Astrocyte (in vitro differentiated cells and primary cell): Measurements from ENCODE around the gene PHEX. TPM values are rescaled to one million over a fixed set of nuclear protein-coding genes. Genes with fewer than 3 reads are reported as not detected.

Experiments used
- DNase-seq: peaks from one replicate; pipeline ENCODE4 v3.0.0-alpha.2; 2010; ENCODE audit warnings: low read depth
- FAIRE-seq: peaks from 2 replicates; lab custom pipeline; 2011; peaks lifted over from hg19 to GRCh38; lab: Jason Lieb, UNC
- H2AFZ ChIP-seq: 2 replicates; pipeline ENCODE4 v1.6.0; 2012; ENCODE audit warnings: low read depth, low read length, inconsistent platforms
- H3K27ac ChIP-seq: 2 replicates; pipeline ENCODE4 v1.5.1; 2011; ENCODE audit warnings: low read depth, low read length, inconsistent platforms
- H3K27me3 ChIP-seq: 2 replicates; pipeline ENCODE4 v1.6.0; 2011; ENCODE audit warnings: low read length, inconsistent platforms; ENCODE audit not compliant: insufficient read depth
- H3K36me3 ChIP-seq: 2 replicates; pipeline ENCODE4 v1.5.1; 2011; ENCODE audit warnings: low read length, inconsistent platforms; ENCODE audit not compliant: insufficient read depth
- H3K4me1 ChIP-seq: 2 replicates; pipeline ENCODE4 v1.5.1; 2011; ENCODE audit warnings: low read length, inconsistent platforms; ENCODE audit not compliant: insufficient read depth
- H3K4me2 ChIP-seq: 2 replicates; pipeline ENCODE4 v1.6.0; 2012; ENCODE audit warnings: low read length, inconsistent platforms
- H3K4me3 ChIP-seq: 2 replicates; pipeline ENCODE4 v1.5.1; 2011; ENCODE audit warnings: low read depth, mild to moderate bottlenecking, low read length, inconsistent platforms; ENCODE audit not compliant: insufficient read depth
- H3K79me2 ChIP-seq: 2 replicates; pipeline ENCODE4 v1.6.0; 2012; ENCODE audit warnings: mild to moderate bottlenecking, low read length, inconsistent platforms; ENCODE audit not compliant: insufficient read depth
- H3K9ac ChIP-seq: 2 replicates; pipeline ENCODE4 v1.6.0; 2012; ENCODE audit warnings: mild to moderate bottlenecking, low read length, inconsistent platforms
- H3K9me3 ChIP-seq: 2 replicates; pipeline ENCODE4 v1.5.1; 2012; ENCODE audit warnings: low read depth, mild to moderate bottlenecking, low read length, inconsistent platforms; ENCODE audit not compliant: insufficient read depth
- H4K20me1 ChIP-seq: 2 replicates; pipeline ENCODE4 v1.6.0; 2012; ENCODE audit warnings: low read length, inconsistent platforms; ENCODE audit not compliant: insufficient read depth
- H3K27ac Mint-ChIP-seq: one replicate; pipeline ENCODE4 v1.8.0; 2021; ENCODE audit warnings: mild to moderate bottlenecking, mixed read lengths; ENCODE audit not compliant: unreplicated experiment
- H3K27me3 Mint-ChIP-seq: one replicate; pipeline ENCODE4 v1.8.0; 2021; ENCODE audit warnings: low read depth, mixed read lengths; ENCODE audit not compliant: unreplicated experiment
- H3K36me3 Mint-ChIP-seq: one replicate; pipeline ENCODE4 v1.8.0; 2021; ENCODE audit warnings: low read depth, mixed read lengths; ENCODE audit not compliant: unreplicated experiment
- H3K4me1 Mint-ChIP-seq: one replicate; pipeline ENCODE4 v1.8.0; 2021; ENCODE audit warnings: low read depth, mixed read lengths; ENCODE audit not compliant: unreplicated experiment
- H3K4me3 Mint-ChIP-seq: one replicate; pipeline ENCODE4 v1.8.0; 2021; ENCODE audit warnings: mild to moderate bottlenecking, moderate library complexity, mixed read lengths; ENCODE audit not compliant: unreplicated experiment
- H3K9me3 Mint-ChIP-seq: one replicate; pipeline ENCODE4 v1.8.0; 2021; ENCODE audit warnings: mild to moderate bottlenecking, mixed read lengths; ENCODE audit not compliant: unreplicated experiment
- EZH2 ChIP-seq: IDR thresholded peaks from 2 replicates; pipeline ENCODE4 v1.6.1; 2012; ENCODE audit warnings: mild to moderate bottlenecking, low read length, inconsistent platforms; ENCODE audit not compliant: insufficient read depth
- total RNA-seq: library from RNA; stranded (reverse); gene quantifications from 2 replicates; pipeline ENCODE4 v1.2.1, GENCODE V29; 2021
- TF ChIP-seq, protein P1 (sequence below): IDR thresholded peaks from 2 replicates; pipeline ENCODE4 v1.5.1; 2011; ENCODE audit warnings: low read depth, mild to moderate bottlenecking, inconsistent platforms, low read length, moderate library complexity; ENCODE audit not compliant: insufficient read depth

Gene PHEX
- total RNA-seq, 1 donor from 2014 or later: 0.36 TPM

DNA sequence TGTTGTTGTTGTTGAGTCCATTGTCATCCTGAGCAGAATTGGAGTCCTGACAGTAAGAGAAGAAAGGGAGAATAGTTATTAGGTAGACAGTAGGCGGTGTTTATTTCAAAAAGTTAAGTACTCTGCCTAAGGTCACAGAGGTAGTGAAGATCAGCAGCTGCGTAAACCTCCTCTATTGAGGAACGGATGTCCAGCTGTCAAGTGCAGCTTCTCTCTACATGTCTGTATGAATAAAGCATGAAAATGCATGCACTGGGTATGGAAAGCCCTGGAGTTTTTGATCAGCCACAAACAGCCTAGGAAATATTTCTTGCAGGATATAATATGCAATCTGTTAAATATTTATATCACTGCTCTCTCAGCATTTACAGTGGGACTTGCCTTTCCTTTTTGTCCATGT, 131.2 kb downstream of the PHEX start:
- Mint-ChIP-seq H3K9me3 (no peaks in the 10 kb centered on the region), H3K4me3 (no peak overlapping the region), H3K27me3 (no peaks in the 10 kb centered on the region), H3K27ac (no peak overlapping the region), H3K36me3 (no peaks in the 10 kb centered on the region), H3K4me1 (peaks cover 21% of the 10 kb centered on the region)
- Histone ChIP-seq H2AFZ (no peak overlapping the region), H3K4me2 (no peak overlapping the region), H4K20me1 (no peaks in the 10 kb centered on the region), H3K27ac (no peak overlapping the region), H3K9ac (no peak overlapping the region), H3K4me3 (no peak overlapping the region), H3K36me3 (no peaks in the 10 kb centered on the region), H3K4me1 (peaks cover 7% of the 10 kb centered on the region), H3K27me3 (no peaks in the 10 kb centered on the region), H3K79me2 (no peaks in the 10 kb centered on the region), H3K9me3 (no peaks in the 10 kb centered on the region)
- TF ChIP-seq EZH2: no peak
- TF ChIP-seq, protein P1, sequence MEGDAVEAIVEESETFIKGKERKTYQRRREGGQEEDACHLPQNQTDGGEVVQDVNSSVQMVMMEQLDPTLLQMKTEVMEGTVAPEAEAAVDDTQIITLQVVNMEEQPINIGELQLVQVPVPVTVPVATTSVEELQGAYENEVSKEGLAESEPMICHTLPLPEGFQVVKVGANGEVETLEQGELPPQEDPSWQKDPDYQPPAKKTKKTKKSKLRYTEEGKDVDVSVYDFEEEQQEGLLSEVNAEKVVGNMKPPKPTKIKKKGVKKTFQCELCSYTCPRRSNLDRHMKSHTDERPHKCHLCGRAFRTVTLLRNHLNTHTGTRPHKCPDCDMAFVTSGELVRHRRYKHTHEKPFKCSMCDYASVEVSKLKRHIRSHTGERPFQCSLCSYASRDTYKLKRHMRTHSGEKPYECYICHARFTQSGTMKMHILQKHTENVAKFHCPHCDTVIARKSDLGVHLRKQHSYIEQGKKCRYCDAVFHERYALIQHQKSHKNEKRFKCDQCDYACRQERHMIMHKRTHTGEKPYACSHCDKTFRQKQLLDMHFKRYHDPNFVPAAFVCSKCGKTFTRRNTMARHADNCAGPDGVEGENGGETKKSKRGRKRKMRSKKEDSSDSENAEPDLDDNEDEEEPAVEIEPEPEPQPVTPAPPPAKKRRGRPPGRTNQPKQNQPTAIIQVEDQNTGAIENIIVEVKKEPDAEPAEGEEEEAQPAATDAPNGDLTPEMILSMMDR: no peak
- DNase-seq: no peak
- no peak for FAIRE-seq

DNA sequence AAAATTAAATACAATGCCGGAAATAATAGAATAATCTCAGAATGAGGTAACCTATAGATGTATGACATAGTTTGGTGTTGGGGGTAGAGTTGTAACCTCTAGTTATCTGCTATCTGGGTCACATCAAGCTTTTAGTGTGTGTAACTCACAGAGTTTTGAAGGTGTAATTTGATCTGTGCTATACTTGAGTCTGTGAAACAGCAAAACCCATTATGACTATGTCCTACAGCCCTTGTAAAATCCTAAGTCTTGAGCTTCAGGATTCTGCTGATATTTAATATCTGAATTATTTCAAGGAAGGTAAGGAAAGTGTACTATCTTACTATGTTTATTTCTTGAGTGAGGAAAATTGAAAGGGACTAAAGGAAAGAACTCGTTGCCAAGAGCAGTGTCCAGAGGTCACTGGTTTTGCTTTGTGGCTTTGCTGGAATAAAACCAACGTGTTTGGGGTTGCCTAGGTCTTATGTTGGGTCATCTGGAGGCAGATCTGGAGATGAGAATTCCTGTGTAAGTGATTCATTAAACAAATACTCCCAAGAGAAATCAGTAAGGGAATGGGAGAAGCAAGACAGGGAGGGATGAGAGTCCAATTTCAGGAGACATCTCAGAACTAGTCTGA, 132.8 kb downstream of the PHEX start:
- H3K4me1 Mint-ChIP-seq: peaks cover 17% of the 10 kb centered on the region
- H3K4me3 Mint-ChIP-seq: peak overlapping the region; percentile 37
- H3K27ac Mint-ChIP-seq: no peak overlapping the region
- H3K36me3 Mint-ChIP-seq: no peaks in the 10 kb centered on the region
- FAIRE-seq: peak; percentile 95
- no peak overlapping the region for H3K9ac ChIP-seq
- H3K4me1 ChIP-seq: peaks cover 7% of the 10 kb centered on the region
- H3K4me3 ChIP-seq: no peak overlapping the region
- peak; percentile 57 for DNase-seq
- no peaks in the 10 kb centered on the region for H3K27me3 Mint-ChIP-seq
- H4K20me1 ChIP-seq: no peaks in the 10 kb centered on the region
- H3K9me3 ChIP-seq: no peaks in the 10 kb centered on the region
- peak overlapping the region; percentile 19 for H3K4me2 ChIP-seq
- TF ChIP-seq EZH2: no peak
- TF ChIP-seq, protein P1: no peak
- H3K36me3 ChIP-seq: no peaks in the 10 kb centered on the region
- no peaks in the 10 kb centered on the region for H3K27me3 ChIP-seq
- no peak overlapping the region for H3K27ac ChIP-seq
- H3K9me3 Mint-ChIP-seq: no peaks in the 10 kb centered on the region
- H3K79me2 ChIP-seq: no peaks in the 10 kb centered on the region
- H2AFZ ChIP-seq: no peak overlapping the region

DNA sequence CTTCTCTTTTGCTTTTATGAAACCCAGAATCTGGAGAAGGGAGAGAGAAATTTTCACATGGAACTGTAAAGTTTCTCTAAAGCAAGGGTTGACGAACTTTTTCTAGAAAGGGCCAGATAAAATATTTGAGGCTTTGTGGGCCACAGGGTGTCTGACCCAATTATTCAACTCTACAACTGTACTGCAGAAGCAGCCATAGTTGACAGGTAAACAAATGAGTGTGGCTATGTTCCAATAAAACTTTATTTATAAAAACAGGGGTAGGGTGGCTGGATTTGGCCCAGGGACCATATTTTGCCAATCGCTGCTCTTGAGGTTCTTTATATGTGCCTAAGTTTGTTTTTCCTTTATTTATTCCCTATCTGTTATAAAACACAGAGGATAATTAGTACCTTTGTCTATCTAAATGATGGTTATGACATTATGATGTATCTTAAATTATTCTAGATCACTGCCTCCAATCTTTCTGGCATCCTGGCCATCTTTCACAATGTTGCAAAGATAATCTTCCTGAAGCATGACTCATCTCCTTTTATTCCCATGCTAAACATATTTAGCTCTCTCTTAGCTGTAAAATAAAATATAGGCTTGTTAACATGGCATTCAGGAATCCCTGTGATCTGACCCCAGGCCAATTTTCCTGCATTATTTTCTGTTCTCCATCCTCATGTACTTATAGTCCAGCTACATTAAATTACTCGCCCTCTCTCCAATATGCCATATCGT, 133.8 kb downstream of the PHEX start:
- Histone ChIP-seq H3K9me3 (no peaks in the 10 kb centered on the region), H3K4me3 (no peak overlapping the region), H3K4me1 (peaks cover 7% of the 10 kb centered on the region), H3K79me2 (no peaks in the 10 kb centered on the region), H3K27ac (no peak overlapping the region), H3K9ac (no peak overlapping the region), H2AFZ (no peak overlapping the region), H3K27me3 (no peaks in the 10 kb centered on the region), H3K36me3 (no peaks in the 10 kb centered on the region), H4K20me1 (no peaks in the 10 kb centered on the region), H3K4me2 (no peak overlapping the region)
- Mint-ChIP-seq H3K36me3 (no peaks in the 10 kb centered on the region), H3K4me1 (peaks cover 17% of the 10 kb centered on the region), H3K27me3 (no peaks in the 10 kb centered on the region), H3K27ac (no peak overlapping the region), H3K4me3 (no peak overlapping the region), H3K9me3 (no peaks in the 10 kb centered on the region)
- TF ChIP-seq, protein P1: no peak
- no peak for TF ChIP-seq EZH2
- FAIRE-seq (peak; percentile 78), DNase-seq (peak; percentile 60)
